ENCODE results near the gene CCDC81.

The CCDC81 gene

GRCh38 chr11:86396396-86396795 is 21.7 kb downstream of the CCDC81 start:
- ChIA-PET CTCF (interaction anchor here (1.3 to 3.1 kb wide), 4 partner anchors 9 to 36 kb away, joined by 4 to 22 read pairs (median 5); no protein-coding TSS in a partner anchor), POLR2A (interaction anchor here (0.6 kb wide), 1 partner anchor 212 kb away, joined by 3 read pairs; no protein-coding TSS in a partner anchor)
- H3K4me3 ChIP-seq (ENCODE audit: low read depth, low read length) = no peak overlapping the region
- no peak for TF ChIP-seq CTCF (IDR thresholded peaks at IDR 0.05; ENCODE audit: insufficient read depth, low read length, missing control alignments)
- DNase-seq (ENCODE audit: low read depth, low spot score) = peak; percentile 64

GRCh38 chr11:86397351-86397750 is 22.7 kb downstream of the CCDC81 start:
- no peak overlapping the region for H3K4me3 ChIP-seq (ENCODE audit: low read depth, low read length)
- TF ChIP-seq CTCF (IDR thresholded peaks at IDR 0.05; ENCODE audit: insufficient read depth, low read length, missing control alignments) = no peak
- ChIA-PET CTCF (interaction anchor here (1.0 to 3.1 kb wide), 4 partner anchors 9 to 37 kb away, joined by 3 to 22 read pairs (median 7); no protein-coding TSS in a partner anchor), POLR2A (no interaction called here)
- DNase-seq (ENCODE audit: low read depth, low spot score) = no peak

- no peak for DNase-seq (ENCODE audit: low read depth, low spot score)
- ChIA-PET POLR2A (no interaction called here), CTCF (interaction anchor here (1.0 to 3.1 kb wide), 4 partner anchors 8 to 38 kb away, joined by 3 to 22 read pairs (median 7); no protein-coding TSS in a partner anchor)
- no peak for TF ChIP-seq CTCF (IDR thresholded peaks at IDR 0.05; ENCODE audit: insufficient read depth, low read length, missing control alignments)
- H3K4me3 ChIP-seq (ENCODE audit: low read depth, low read length) = no peak overlapping the region
Observed at GRCh38 chr11:86398106-86398505, 23.4 kb downstream of the CCDC81 start.

GRCh38 chr11:86403458-86403857 is 28.8 kb downstream of the CCDC81 start:
- no peak overlapping the region for H3K4me3 ChIP-seq (ENCODE audit: low read depth, low read length)
- TF ChIP-seq CTCF (IDR thresholded peaks at IDR 0.05; ENCODE audit: insufficient read depth, low read length, missing control alignments) = no peak
- POLR2A ChIA-PET = no interaction called here
- DNase-seq (ENCODE audit: low read depth, low spot score) = no peak
- CTCF ChIA-PET = no interaction called here

GRCh38 chr11:86408845-86409244 is 34.2 kb downstream of the CCDC81 start:
- TF ChIP-seq CTCF (IDR thresholded peaks at IDR 0.05; ENCODE audit: insufficient read depth, low read length, missing control alignments) = no peak
- ChIA-PET POLR2A (no interaction called here), CTCF (interaction anchor here (1.2 to 19.8 kb wide), 4 partner anchors 9 to 45 kb away, joined by 3 to 247 read pairs (median 4); no protein-coding TSS in a partner anchor)
- no peak overlapping the region for H3K4me3 ChIP-seq (ENCODE audit: low read depth, low read length)
- DNase-seq (ENCODE audit: low read depth, low spot score) = no peak

- ChIA-PET CTCF (interaction anchor here (1.0 to 19.8 kb wide), 3 partner anchors 9 to 51 kb away, joined by 3 to 247 read pairs (median 8); no protein-coding TSS in a partner anchor), POLR2A (no interaction called here)
- H3K4me3 ChIP-seq (ENCODE audit: low read depth, low read length) = no peak overlapping the region
- no peak for DNase-seq (ENCODE audit: low read depth, low spot score)
- no peak for TF ChIP-seq CTCF (IDR thresholded peaks at IDR 0.05; ENCODE audit: insufficient read depth, low read length, missing control alignments)
Observed at GRCh38 chr11:86414032-86414431, 39.3 kb downstream of the CCDC81 start.

Data from AG04449 (cell line).